Lower lobe of right lung (tissue), 2 donors: ENCODE results near the gene MGAT4B. TPM values are rescaled to one million over a fixed set of nuclear protein-coding genes. Genes with fewer than 3 reads are reported as not detected.

Source experiments
- ATAC-seq, 2 donors: fragments of 200-7000 bp; cut with Tn5 transposase; one replicate each; pipeline ENCODE4 v1.9.1; 2020 to 2022; ENCODE audit warnings: mild to moderate bottlenecking in 2 of 2, moderate library complexity in 2 of 2
- DNase-seq: peaks from one replicate; pipeline ENCODE4 v3.0.0-alpha.2; 2020
- H3K27ac ChIP-seq: fragments of 200-600 bp; one replicate; pipeline ENCODE4 v1.8.0; 2022
- H3K27me3 ChIP-seq: fragments of 200-600 bp; one replicate; pipeline ENCODE4 v1.8.0; 2022; ENCODE audit warnings: low read depth
- H3K36me3 ChIP-seq: fragments of 200-600 bp; one replicate; pipeline ENCODE4 v1.8.0; 2022; ENCODE audit warnings: mild to moderate bottlenecking
- H3K4me1 ChIP-seq: fragments of 200-600 bp; one replicate; pipeline ENCODE4 v1.8.0; 2022
- H3K4me3 ChIP-seq: fragments of 200-600 bp; one replicate; pipeline ENCODE4 v1.8.0; 2022; ENCODE audit warnings: mild to moderate bottlenecking
- H3K9me3 ChIP-seq: fragments of 200-600 bp; one replicate; pipeline ENCODE4 v1.8.0; 2022
- intact Hi-C: fragments of 100-400 bp; cut with DNase I; formaldehyde crosslinking; loops from one replicate; pipeline ENCODE4 v1.11.0; 2022
- total RNA-seq: library from RNA; stranded (reverse); fragmentation: NEBNext Ultra II Directional; extraction: Animal tissue kit (Norgen Biotek cat#: 25700); gene quantifications from one replicate; pipeline ENCODE4 v1.2.1, GENCODE V29; 2021
- TF ChIP-seq, protein P1 (sequence below): fragments of 200-600 bp; IDR thresholded peaks from one replicate; pipeline ENCODE4 v1.8.0; 2022; ENCODE audit warnings: antibody characterized with exemption, mild to moderate bottlenecking
- donor health status: DM: no; HTN: yes; CAD: no; lungs with severe emphysema.

The MGAT4B gene
- total RNA-seq, 1 donor from 2014 or later, result 105 TPM

GRCh38 chr5:179834120-179834519, 27.5 kb upstream of the MGAT4B start:
- ATAC-seq (no peak), DNase-seq (no peak)
- Histone ChIP-seq H3K9me3 (no peaks in the 10 kb centered on the region), H3K4me3 (no peak overlapping the region), H3K27ac (no peak overlapping the region), H3K4me1 (peaks cover 21% of the 10 kb centered on the region), H3K27me3 (no peaks in the 10 kb centered on the region), H3K36me3 (peaks cover 93% of the 10 kb centered on the region)
- intact Hi-C loops, result no loop called here
- TF ChIP-seq, protein P1, sequence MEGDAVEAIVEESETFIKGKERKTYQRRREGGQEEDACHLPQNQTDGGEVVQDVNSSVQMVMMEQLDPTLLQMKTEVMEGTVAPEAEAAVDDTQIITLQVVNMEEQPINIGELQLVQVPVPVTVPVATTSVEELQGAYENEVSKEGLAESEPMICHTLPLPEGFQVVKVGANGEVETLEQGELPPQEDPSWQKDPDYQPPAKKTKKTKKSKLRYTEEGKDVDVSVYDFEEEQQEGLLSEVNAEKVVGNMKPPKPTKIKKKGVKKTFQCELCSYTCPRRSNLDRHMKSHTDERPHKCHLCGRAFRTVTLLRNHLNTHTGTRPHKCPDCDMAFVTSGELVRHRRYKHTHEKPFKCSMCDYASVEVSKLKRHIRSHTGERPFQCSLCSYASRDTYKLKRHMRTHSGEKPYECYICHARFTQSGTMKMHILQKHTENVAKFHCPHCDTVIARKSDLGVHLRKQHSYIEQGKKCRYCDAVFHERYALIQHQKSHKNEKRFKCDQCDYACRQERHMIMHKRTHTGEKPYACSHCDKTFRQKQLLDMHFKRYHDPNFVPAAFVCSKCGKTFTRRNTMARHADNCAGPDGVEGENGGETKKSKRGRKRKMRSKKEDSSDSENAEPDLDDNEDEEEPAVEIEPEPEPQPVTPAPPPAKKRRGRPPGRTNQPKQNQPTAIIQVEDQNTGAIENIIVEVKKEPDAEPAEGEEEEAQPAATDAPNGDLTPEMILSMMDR, result no peak

GRCh38 chr5:179833709-179834070, 27.0 kb upstream of the MGAT4B start:
- DNase-seq (no peak), ATAC-seq (no peak)
- Histone ChIP-seq H3K36me3 (peaks cover 95% of the 10 kb centered on the region), H3K27me3 (no peaks in the 10 kb centered on the region), H3K27ac (no peak overlapping the region), H3K4me3 (no peak overlapping the region), H3K4me1 (peaks cover 21% of the 10 kb centered on the region), H3K9me3 (no peaks in the 10 kb centered on the region)
- intact Hi-C loops, result no loop called here
- TF ChIP-seq, protein P1, result no peak

DNA sequence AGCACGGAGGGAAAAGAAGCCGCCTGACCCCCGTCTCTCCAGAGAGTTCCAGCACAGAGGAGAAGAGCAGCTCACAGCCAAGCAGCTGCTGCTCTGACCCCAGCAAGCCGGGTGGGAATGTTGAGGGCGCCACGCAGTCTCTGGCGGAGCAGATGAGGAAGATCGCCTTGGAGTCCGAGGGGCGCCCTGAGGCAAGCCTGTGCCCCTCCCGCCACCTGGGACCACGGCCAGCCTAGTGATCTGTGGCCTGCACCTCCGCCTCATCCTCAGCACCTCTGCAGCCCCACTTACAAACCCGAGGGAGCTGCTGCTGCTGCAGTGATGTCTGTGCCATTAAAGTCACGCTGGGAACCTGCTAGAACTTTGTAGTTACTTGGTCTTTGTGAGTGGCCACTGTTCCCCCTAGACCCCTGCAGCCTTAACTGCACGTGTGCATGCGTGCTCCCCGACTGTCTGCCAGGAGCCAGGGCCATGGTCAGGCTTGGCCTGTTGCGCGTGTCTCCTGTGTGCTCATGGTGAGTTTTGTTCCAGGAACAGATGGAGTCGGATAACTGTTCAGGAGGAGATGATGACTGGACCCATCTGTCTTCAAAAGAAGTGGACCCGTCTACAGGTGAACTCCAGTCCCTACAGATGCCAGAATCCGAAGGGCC, 26.5 kb upstream of the MGAT4B start:
- Histone ChIP-seq H3K36me3 (peaks cover 95% of the 10 kb centered on the region), H3K27me3 (no peaks in the 10 kb centered on the region), H3K9me3 (no peaks in the 10 kb centered on the region), H3K4me3 (no peak overlapping the region), H3K4me1 (peaks cover 22% of the 10 kb centered on the region), H3K27ac (no peak overlapping the region)
- ATAC-seq (no peak), DNase-seq (no peak)
- TF ChIP-seq, protein P1, result no peak
- intact Hi-C loops, result no loop called here

DNA sequence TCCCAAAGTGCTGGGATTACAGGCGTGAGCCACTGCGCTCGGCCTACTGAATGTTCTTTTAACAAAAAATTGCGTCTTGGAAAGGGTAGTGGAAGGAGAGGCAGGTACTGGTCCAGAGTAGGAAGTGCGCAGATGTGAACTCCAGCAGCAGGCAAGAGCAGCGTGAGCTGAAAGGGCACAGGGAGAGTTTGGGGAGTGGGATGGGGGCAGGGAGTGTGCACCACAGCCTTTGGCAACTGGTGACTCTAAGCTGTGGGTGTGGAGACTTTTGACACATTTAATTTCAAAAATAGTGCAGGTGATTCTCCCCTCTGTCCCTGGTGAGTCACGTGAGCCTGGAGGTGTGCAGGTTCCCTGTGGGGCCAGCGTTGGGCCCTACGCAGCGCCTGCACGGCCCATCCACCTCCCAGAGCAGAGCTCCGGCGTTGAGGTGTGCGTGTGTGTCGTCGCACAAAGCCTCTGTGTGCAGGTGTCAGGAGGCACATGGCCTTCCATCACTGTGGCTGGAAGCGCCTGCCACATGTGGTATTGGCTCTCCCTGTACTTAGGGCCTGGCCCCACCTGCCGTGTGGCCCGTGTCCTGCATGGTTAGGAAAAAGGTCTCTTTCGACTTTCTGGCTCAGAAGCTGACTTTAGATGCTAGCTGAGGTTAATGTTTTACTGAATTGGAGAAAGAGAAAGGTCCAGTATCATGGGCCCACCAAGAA, 25.5 kb upstream of the MGAT4B start:
- Histone ChIP-seq H3K4me3 (no peak overlapping the region), H3K4me1 (peaks cover 29% of the 10 kb centered on the region), H3K9me3 (no peaks in the 10 kb centered on the region), H3K27me3 (no peaks in the 10 kb centered on the region), H3K27ac (no peak overlapping the region), H3K36me3 (peaks cover 95% of the 10 kb centered on the region)
- intact Hi-C loops, result no loop called here
- ATAC-seq (no peak), DNase-seq (no peak)
- TF ChIP-seq, protein P1, result no peak

- intact Hi-C loops, result no loop called here
- TF ChIP-seq, protein P1, result no peak
- H3K4me1 ChIP-seq, result peaks cover 29% of the 10 kb centered on the region
- no peak overlapping the region for H3K4me3 ChIP-seq
- H3K9me3 ChIP-seq, result no peaks in the 10 kb centered on the region
- H3K36me3 ChIP-seq, result peaks cover 95% of the 10 kb centered on the region
- no peaks in the 10 kb centered on the region for H3K27me3 ChIP-seq
- ATAC-seq, result no peak
- DNase-seq, result no peak
- no peak overlapping the region for H3K27ac ChIP-seq
Measured at GRCh38 chr5:179830818-179831468, 24.3 kb upstream of the MGAT4B start.
